SIG-M5 (cell line): ENCODE results near the gene BTBD2.

Experiments
- DNase-seq: peaks from one replicate; lab custom pipeline; 2025; lab: John Stamatoyannopoulos, UW

Gene BTBD2

GRCh38 chr19:2050991-2051772 is 35.7 kb upstream of the BTBD2 start, which contains the start of gene MKNK2:
TSS of gene MKNK2 (minus strand) at chr19:2051244. CDS start at chr19:2050851, 393 bp downstream.
- no peak for DNase-seq

GRCh38 chr19:2050349-2050990 is 35.0 kb upstream of the BTBD2 start:
- no peak for DNase-seq

DNA sequence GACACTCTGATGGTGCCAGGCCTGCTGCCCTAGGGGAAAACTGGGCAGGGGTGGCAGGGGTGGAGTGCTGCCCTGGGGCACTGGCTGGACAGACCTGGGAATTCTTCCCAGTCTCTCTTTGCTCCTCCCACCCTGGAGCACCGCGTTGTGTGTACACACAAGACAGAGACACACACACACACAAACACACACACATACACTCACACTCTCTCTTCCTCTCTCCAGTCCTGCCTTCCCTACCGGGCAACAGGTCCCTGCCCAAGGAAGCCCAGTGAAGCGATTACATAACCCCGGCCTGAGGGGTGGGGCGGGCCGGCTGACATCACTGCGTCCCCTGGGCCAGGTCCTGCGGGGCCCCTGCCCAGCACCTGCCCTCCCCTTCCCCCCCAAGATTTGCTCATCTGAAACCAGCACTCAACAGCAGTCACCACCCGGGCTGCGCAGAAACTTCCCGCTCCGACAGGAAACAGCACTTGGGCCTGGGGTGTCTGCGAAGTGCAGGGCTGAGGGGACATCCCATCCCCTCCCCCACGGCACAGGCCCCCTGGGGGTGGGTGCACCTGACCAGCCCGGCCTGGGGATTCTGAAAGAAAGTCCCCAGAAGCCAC is 34.3 kb upstream of the BTBD2 start:
- no peak for DNase-seq

- DNase-seq = no peak
Observed at GRCh38 chr19:2048959-2049740, 33.6 kb upstream of the BTBD2 start.

DNA sequence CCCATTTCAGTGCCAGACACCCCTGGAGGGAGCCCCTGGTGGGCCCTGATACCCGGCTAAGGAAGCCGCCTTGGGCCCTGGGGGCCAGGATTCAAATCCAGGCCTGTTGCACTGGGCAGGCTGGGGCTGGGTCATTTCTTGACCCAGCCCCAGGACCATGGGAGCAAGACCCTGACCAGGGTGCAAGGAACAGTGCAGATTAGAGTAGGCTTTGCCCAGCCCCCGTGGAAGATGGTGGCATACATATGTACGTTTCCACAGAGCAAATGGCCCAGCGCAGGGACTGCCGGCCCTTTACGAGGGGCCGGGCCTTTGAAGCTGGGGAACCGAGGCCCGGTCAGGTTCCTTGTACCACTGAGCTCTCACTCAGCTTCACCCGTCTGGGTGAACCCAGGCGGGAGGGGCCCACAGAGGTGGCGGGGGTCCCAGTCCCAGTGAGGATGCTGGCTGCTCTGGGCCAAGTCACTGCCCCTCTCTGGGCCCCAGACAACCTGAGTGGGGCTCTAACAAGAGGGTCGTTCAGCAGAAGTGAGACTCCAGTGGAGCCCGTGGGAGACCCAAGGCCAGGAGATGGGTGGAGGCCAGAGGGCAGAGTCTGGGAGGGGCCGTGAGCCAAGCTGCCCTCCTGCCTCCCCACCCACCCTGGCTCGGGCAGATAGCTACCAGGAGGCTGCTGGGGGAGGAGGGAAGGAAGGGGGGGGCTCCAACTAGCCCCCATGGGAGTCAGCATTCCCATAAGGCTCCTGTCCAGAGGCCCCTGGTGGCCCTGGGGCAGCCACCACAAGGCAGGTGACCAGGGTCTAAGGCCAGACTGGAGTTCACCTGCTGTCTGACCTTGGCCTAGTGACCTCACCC is 32.8 kb upstream of the BTBD2 start:
- DNase-seq = no peak

- no peak for DNase-seq
Observed at GRCh38 chr19:2047449-2048103, 32.1 kb upstream of the BTBD2 start.

- no peak for DNase-seq
Observed at GRCh38 chr19:2047076-2047448, 31.5 kb upstream of the BTBD2 start.

GRCh38 chr19:2046046-2046907 is 30.8 kb upstream of the BTBD2 start:
- no peak for DNase-seq

- no peak for DNase-seq
Observed at GRCh38 chr19:2045501-2046045, 30.1 kb upstream of the BTBD2 start.

DNA sequence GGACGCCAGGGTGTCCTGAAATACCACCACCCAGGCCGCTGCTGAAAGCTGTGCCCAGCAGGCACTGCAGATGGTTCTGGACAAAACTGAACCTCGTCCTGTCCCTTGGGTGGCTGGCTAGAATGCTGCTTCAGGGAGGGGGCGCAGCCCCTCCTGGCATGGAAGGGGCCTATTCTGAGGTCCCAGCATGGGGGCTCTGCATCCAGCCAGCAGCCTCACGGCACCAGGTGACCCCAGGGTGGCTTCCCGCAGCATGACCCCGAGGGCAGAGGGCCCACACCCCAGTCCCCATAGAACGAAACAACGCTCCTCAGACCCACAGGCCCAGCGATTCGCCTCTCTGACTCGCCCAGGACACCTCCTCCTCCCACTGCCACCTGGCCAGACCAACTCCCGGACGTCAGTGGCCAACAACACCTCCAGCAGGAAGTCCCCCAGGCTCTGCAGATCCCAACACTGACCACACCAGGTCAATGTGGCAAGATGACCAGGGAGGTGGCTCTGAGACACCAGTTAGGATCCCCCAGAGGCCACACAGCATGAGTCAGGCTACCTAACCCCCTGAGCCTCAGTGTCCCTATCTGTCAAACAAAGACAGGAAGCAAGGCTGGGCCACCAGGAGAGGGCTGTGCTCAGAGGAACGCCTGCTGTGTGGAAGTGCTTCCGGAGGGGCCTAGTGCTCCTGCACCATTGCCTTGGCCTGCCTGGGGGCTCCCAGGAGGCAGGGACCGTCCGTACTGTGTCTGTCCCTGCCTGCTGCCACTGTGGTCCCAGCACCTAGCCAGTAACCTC is 29.4 kb upstream of the BTBD2 start:
- DNase-seq = no peak

GRCh38 chr19:2043961-2044708 is 28.6 kb upstream of the BTBD2 start:
- no peak for DNase-seq

- DNase-seq = no peak
Observed at GRCh38 chr19:2043251-2043641, 27.7 kb upstream of the BTBD2 start.

DNA sequence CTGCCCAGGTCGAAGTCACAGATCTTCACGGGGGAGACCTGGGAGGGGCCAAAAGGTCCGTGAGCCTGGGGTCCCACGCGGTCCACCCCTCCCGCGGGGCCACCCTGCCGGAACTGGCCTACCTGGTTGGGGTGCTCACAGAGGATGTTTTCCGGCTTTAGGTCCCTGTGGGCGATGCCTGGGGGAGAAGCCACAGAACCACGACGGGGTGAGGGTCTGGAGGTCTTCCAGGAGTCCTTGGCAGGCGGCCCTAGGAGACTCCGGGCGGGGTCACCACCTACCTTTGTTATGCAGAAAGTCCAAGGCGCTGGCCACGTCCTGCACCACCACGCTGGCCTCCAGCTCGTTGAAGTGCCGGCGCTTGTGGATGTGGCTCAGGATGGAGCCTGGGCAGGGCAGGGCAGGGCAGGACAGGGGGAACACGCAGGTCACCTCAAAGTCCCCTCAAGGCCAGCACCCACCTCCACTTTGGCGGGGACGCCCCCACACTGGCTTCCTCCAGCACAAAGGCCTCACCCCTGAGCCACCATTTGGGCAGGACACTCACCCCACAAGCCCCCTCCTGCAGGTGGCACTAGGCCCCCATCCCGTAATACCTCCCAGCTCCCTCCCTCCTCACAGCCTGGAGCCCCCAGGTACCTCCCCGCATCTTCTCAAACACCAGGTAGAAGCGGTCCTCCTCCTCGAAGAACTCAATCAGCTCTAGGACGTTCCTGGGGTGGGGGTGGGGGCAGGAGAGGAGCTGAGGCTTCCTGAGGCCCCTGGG is 27.2 kb upstream of the BTBD2 start:
- DNase-seq = no peak

GRCh38 chr19:2041683-2042484 is 26.4 kb upstream of the BTBD2 start:
- DNase-seq = peak; percentile 48

- DNase-seq = no peak
Observed at GRCh38 chr19:2041433-2041682, 25.8 kb upstream of the BTBD2 start.

GRCh38 chr19:2040647-2041432 is 25.3 kb upstream of the BTBD2 start:
- DNase-seq = no peak
